Adipose tissue (tissue), 3 donors: ENCODE data around the gene THUMPD2. TPM values are rescaled to one million over a fixed set of nuclear protein-coding genes. Genes with fewer than 3 reads are reported as not detected.
"Not testable (repeated sequence)": the region's sequence is repeated elsewhere in the genome, so short reads cannot be mapped to it uniquely, and the experiment has no call there.

Experiments
- H3K27ac ChIP-seq: one replicate; pipeline ENCODE4 v1.5.1; 2013; ENCODE audit warnings: low read depth, low read length
- WGBS, 3 donors: extraction: QIAGEN DNeasy Blood & Tissue Kit; methylation state at CpG; one replicate each; pipeline ENCODE4 v1.1.7; 2013; 5-methylcytosine and 5-hydroxymethylcytosine counted together
- polyA plus RNA-seq, 3 donors: library from polyadenylated mRNA; stranded (reverse); fragments of 200-250 nt; gene quantifications; one replicate each; pipeline ENCODE4 v1.2.3, GENCODE V29; 2013
- donor health status: healthy with polysubstance abuse.
- donor health status: Bipolar disorder and iron deficiency.
- donor health status: healthy.

The THUMPD2 gene
- polyA plus RNA-seq, 3 donors, result 4.8 to 7.0 (median 6.8) TPM

GRCh38 chr2:39772812-39773152, 6.3 kb downstream of the THUMPD2 start:
- H3K27ac ChIP-seq, result no peak overlapping the region
- 71 to 81% (median 75%) methylated on average over 1 of the region's 1 CpG for WGBS, 3 donors

DNA sequence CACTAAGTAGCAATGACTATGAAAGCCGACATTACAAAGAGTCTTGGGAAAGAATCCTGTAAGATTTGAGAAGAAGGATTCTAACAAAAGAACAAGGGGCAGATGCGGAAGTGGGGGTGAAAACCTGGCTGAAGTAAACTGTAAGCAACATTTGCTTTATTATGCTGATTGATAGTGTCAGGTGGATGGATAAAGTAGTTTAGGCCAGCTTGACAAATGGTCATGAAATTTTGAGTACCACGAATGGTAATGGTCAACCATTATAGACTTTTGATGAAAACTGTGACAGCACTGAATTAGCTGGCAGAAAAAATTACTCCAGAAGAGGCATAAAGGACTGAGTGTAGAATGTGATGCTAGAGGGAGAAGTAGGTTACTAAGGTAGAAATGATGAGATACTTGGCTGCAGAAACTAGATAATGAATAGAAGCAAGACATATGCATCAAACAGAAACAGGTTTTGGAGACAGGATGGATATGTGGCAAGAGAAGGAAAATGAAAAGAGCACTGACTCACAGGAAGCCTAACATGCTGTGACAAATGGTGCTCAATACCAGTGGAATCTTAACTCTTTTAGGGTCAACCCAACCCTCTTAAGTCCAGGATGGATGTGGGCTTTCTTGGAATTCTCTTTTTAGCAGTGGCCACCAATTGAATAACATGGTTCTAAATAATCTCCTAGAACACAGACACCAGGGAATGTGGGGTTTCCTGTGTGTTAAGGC, 6.8 kb downstream of the THUMPD2 start:
- H3K27ac ChIP-seq, result no peak overlapping the region
- WGBS, 3 donors, result 93 to 94% (median 93%) methylated on average over 3 of the region's 3 CpGs

GRCh38 chr2:39762448-39762847, 16.6 kb downstream of the THUMPD2 start:
- WGBS, 3 donors, result 93 to 98% (median 97%) methylated on average over 2 of the region's 2 CpGs
- H3K27ac ChIP-seq, result no peak overlapping the region

GRCh38 chr2:39757156-39757555, 21.9 kb downstream of the THUMPD2 start:
- WGBS, 3 donors, result 94 to 97% (median 95%) methylated on average over 4 of the region's 4 CpGs
- H3K27ac ChIP-seq, result no peak overlapping the region

- 94 to 95% (median 95%) methylated on average over 1 of the region's 1 CpG for WGBS, 3 donors
- H3K27ac ChIP-seq, result no peak overlapping the region
These were observed 23.6 kb downstream of the THUMPD2 start for GRCh38 chr2:39755466-39755865.

- H3K27ac ChIP-seq, result no peak overlapping the region
- WGBS, 3 donors, result 29 to 58% (median 48%) methylated on average over 1 of the region's 1 CpG
These were observed 35.7 kb downstream of the THUMPD2 start for GRCh38 chr2:39743269-39743776.

DNA sequence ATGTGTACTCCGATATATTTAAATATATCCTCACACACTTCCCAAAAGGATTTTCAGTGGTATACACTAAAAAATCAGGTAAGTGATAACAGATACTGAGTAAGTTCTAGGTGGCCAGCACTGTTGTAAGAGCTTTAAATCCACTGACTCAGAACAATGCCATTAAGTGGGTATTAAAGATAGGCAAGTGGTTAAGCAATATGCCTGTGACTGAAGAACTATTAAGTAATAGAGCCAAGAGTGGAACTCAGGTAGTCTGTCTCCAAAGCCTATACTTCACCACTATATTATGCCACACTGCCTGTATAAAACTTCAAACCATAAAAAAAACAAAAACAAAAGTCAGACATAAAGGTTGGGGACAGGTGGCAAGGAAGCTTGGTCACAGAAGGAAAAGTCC, 37.2 kb downstream of the THUMPD2 start:
- no peak overlapping the region for H3K27ac ChIP-seq
- WGBS, 3 donors, result 95 to 99% (median 97%) methylated on average over 1 of the region's 1 CpG

DNA sequence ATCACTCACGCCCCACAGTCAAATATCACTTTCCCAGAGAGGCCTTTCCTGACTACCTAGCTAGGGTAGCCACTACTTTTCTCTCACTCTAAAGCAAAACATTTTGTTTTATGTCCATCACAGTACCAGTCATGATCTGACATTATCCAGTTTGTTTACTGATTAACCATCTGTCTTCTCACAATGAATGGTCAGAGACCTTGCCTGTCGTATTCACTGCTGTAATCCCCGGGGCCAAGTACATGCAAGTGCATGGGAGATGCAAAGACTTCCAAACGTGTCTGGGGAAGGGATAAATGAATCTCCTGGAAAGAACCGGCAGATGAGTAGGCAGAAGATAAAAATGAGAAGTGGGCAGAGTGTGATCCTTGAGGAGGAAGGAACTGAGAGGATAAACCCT, 39.7 kb downstream of the THUMPD2 start:
- WGBS, 3 donors, result 52 to 68% (median 61%) methylated on average over 5 of the region's 5 CpGs
- H3K27ac ChIP-seq, result no peak overlapping the region

DNA sequence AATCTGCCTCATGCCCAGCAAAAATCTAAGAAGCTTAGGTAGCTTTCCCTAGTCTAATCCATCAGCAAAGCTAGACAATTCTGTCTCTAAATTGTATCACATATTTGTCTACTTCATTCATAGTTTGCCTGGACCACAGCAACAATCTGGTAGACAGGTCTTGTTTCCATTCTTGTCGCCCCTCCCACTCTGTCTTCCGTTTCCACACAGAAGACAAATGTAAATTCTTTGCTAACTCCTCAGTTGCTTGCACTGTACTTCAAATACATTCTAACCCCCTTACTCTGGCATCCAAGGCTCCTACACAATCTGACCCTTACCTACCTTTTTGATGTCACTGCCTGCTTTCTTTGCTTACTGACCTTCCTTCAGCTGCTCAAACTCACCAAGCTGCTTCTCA, 40.1 kb downstream of the THUMPD2 start:
- no peak overlapping the region for H3K27ac ChIP-seq
- WGBS, 3 donors, result 90 to 92% (median 92%) methylated on average over 2 of the region's 2 CpGs

DNA sequence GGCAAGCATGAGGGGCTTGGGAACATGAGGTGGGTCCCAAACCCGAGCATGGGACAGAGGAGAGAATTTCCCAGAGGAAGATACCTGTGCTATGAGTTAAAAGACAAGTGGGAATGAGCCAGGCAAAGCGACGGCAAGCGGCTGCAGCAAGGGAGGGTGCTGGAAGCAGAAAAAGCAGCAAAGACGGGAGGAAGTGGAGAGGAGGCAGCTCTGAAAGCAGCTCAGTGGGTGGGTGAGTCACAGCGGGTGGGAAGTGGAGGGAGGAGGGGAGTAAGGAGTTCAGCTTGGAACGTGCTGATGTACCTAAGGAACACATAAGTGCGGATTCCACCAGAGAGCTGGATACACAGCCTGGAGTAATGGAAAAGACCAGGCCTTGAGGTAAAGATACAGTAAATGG, 41.4 kb downstream of the THUMPD2 start:
- H3K27ac ChIP-seq, result no peak overlapping the region
- WGBS, 3 donors, result 81 to 91% (median 83%) methylated on average over 8 of the region's 8 CpGs

- no peak overlapping the region for H3K27ac ChIP-seq
These were observed 42.4 kb downstream of the THUMPD2 start for GRCh38 chr2:39736640-39737039.

GRCh38 chr2:39735648-39736047, 43.4 kb downstream of the THUMPD2 start:
- 99 to 100% (median 100%) methylated on average over 3 of the region's 3 CpGs for WGBS, 3 donors
- no peak overlapping the region for H3K27ac ChIP-seq

More at GRCh38 chr2:39736640-39737039, 42.4 kb downstream of the THUMPD2 start:
- 78 to 96% (median 95%) methylated on average over 6 of the region's 6 CpGs for WGBS, 3 donors

DNA sequence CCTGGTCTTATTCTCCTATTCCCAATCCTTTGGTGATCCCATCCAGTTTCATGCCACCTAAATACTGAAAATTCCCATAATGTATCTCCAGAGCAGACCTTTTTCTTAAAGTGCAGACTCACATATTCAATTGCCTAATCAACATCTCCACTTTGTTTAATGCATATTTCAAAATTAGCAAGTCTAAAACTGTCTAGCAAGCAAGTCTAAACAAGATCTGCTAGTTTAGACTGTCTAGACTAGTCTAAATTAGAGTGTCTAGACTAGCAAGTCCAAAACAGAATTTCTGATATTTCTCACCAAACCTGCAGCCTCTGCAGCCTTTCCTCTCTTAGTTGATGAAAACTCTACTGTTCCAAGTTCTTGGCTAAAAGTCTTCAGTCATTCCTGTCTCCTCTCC, 44.6 kb downstream of the THUMPD2 start:
- no peak overlapping the region for H3K27ac ChIP-seq

DNA sequence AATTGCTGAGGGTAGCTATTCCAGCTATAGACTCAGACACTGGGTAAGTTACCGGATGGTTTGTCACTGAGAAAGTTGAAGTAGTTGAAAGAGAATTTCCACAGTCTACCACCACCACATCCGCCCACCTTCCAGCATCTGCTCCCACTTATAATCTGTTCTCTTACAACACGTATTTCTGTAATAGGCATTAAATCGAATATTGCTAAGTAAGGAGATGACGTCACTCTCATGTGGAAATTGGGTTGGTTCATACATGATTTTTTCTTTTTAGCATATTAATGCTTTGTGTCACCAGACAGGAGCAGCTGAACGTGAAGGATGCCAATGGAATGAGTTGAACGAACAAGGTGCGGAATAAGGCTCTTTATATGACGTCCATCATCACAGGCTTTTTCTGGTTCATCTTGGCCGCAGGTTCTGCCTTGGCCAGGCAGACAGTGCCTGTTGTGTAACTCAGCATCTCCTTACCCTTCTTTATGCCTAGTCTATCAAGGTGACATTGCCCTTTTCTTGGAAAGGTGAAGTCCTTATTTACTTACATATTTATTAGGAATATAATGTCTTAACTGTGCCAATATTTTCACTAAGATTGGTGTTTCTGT, 45.9 kb downstream of the THUMPD2 start:
- H3K27ac ChIP-seq, result no peak overlapping the region
- 86 to 98% (median 91%) methylated on average over 10 of the region's 10 CpGs for WGBS, 3 donors

- no peak overlapping the region for H3K27ac ChIP-seq
- 79 to 100% (median 98%) methylated on average over 1 of the region's 1 CpG for WGBS, 3 donors
These were observed 46.6 kb downstream of the THUMPD2 start for GRCh38 chr2:39732482-39732881.

DNA sequence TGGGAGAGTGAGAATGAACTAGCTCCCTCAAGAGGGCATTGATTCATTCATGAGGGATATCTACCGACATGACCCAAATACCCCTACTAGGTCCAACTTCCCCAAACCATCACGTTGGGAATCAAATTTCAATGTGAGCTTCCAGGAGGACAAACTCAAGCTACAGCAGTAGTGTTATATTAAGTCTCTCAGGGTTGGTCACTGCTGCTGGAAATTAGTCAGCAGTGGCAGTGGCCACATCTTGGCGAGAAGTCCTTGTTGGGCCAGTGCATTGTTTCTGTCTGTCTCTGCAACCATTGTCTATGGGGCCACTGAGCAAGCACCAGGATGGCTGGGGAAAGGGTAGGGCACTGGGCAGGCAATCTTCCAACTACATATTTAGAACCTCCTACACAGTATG, 47.5 kb downstream of the THUMPD2 start:
- no peak overlapping the region for H3K27ac ChIP-seq
- whole genome bisulfite sequencing, 3 donors, result 85 to 91% (median 86%) methylated on average over 3 of the region's 3 CpGs

GRCh38 chr2:39730685-39731302, 48.3 kb downstream of the THUMPD2 start:
- whole genome bisulfite sequencing, 3 donors, result 86 to 93% (median 92%) methylated on average over 2 of the region's 2 CpGs
- H3K27ac ChIP-seq, result no peak overlapping the region

- no peak overlapping the region for H3K27ac ChIP-seq
- WGBS, 3 donors, result 88 to 93% (median 88%) methylated on average over 5 of the region's 5 CpGs
These were observed 48.8 kb downstream of the THUMPD2 start for GRCh38 chr2:39730276-39730675.

DNA sequence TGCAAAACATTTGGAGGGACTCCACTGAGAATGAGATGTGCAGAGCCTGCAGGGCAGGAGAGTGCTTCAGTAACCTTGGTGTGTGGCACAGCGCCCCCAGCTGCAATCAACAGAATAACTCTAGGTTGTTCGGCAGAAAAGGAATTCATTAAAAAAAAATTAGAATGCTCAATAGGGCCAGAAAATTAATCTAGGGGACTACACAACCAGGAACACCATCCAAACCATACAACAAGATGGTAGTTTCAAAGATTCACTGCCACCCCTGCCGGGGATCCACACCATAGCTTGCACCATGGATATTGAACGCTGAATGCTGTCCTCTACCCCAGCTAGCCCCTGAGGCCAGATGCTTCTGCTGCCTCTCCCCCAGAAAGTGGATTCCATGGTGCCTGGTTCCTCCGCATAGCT, 50.1 kb downstream of the THUMPD2 start:
- WGBS, 3 donors, result 59 to 65% (median 64%) methylated on average over 5 of the region's 5 CpGs
- no peak overlapping the region for H3K27ac ChIP-seq

- 40 to 76% (median 49%) methylated on average over 4 of the region's 4 CpGs for WGBS, 3 donors
- not testable (repeated sequence) for H3K27ac ChIP-seq
These were observed 51.0 kb downstream of the THUMPD2 start for GRCh38 chr2:39728085-39728484.
